OCI-LY7 (cell line): ENCODE results near the gene FLNC.

Experiments used
- EZH2phosphoT487 ChIP-seq: fragments of 200-600 bp; sonication (generic); IDR thresholded peaks from 2 replicates; pipeline ENCODE4 v1.6.1; 2018; ENCODE audit warnings: low read depth, borderline replicate concordance, mild to moderate bottlenecking, mixed run types, antibody characterized with exemption, low read length, moderate library complexity, mixed read lengths
- TF ChIP-seq, protein P1 (sequence below): fragments of 200-600 bp; sonication (generic); conservative IDR thresholded peaks from 2 replicates; pipeline ENCODE4 v1.5.1; 2014; ENCODE audit warnings: mild to moderate bottlenecking, antibody characterized with exemption, low read length, moderate library complexity, mixed read lengths

GRCh38 chr7:128889121-128889520, 58.9 kb downstream of the FLNC start:
- TF ChIP-seq, protein P1, sequence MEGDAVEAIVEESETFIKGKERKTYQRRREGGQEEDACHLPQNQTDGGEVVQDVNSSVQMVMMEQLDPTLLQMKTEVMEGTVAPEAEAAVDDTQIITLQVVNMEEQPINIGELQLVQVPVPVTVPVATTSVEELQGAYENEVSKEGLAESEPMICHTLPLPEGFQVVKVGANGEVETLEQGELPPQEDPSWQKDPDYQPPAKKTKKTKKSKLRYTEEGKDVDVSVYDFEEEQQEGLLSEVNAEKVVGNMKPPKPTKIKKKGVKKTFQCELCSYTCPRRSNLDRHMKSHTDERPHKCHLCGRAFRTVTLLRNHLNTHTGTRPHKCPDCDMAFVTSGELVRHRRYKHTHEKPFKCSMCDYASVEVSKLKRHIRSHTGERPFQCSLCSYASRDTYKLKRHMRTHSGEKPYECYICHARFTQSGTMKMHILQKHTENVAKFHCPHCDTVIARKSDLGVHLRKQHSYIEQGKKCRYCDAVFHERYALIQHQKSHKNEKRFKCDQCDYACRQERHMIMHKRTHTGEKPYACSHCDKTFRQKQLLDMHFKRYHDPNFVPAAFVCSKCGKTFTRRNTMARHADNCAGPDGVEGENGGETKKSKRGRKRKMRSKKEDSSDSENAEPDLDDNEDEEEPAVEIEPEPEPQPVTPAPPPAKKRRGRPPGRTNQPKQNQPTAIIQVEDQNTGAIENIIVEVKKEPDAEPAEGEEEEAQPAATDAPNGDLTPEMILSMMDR: no peak
- TF ChIP-seq EZH2phosphoT487: no peak
